ENCODE results near the gene ZNF423. TPM values are rescaled to one million over a fixed set of nuclear protein-coding genes. Genes with fewer than 3 reads are reported as not detected.

Gene ZNF423
- total RNA-seq, 1 donor from 2014 or later = 7.3 TPM

DNA sequence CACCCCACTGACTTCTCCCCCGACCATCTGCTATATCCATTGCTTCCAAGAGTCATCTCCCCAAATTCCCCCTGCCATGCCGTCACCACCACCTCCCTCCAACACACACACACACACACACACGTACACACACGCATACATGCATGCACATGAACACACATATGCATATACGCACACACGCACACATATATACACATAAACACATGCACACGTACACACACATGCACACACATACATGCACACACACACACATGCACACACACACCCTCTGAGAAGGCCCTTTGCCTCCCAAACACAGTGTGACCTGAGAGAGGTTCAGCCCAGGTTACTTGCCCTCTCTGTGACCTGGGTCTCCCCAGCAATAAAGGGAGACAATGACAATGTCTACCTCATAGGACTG is 95.1 kb downstream of the ZNF423 start:
- DNase-seq (ENCODE audit: low spot score in 2 of 2) (no peak), FAIRE-seq (no peak)

DNA sequence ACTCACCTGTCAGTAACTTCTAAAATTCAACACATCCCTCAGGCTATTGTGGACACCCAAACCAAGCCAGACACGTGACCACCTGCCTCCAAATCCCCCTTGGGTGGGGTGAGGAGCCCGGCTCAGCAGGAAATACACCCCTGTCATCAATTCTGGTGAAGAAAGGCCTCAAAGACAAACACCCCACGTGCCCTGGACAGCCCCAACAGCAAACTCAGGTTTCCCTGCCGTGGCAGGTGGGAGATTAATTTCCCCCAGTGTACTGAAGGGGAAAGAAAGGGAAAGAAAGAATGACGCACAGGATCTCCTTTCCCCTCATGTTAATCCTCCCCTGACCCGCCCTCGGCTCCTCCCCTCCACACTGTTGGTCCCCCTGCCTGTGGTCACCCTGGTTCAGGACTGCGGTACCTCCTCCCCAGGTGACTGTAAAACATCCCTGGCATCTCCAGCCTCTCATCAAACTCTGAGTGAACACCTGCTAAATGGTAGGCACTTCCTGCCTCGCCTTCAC is 98.3 kb downstream of the ZNF423 start:
- no peak for FAIRE-seq
- no peak for DNase-seq (ENCODE audit: low spot score in 2 of 2)

DNA sequence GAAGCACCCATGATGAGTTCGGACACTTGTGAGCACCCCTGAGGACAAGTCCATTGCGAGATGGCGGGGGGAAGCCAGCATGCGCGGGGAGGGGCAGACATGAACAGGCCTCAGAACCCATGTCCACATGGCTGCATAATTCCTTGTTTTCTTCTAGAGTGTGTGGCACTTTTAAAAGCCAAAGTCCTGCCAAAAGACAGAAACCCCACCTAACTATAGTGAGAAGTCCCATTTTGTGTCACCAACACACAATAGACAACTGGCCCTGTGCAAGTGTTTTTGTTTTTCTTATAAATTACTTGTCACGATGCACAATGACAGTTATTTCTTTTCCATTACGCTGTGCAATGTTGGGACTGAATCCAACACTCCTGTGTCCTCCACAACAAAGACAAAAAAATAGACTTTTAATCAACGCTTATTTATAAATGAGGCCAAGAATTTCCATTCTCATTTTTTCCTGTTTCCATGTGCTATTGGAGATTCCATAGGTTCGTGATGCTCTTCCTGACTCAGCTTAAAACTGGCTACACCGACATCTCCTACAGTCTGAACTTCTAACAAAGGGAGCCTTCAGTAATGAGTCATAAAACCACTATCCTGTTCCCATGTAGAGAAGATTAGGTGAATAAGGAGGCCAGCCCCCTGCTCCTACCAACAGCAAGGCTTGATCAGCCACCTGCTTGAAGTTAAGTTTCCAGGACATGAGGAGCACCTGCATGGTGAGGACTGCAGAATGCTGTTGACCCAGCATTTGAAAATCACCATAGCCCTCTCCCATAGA is 98.9 kb downstream of the ZNF423 start:
- DNase-seq (ENCODE audit: low spot score in 2 of 2) (no peak), FAIRE-seq (no peak)

DNA sequence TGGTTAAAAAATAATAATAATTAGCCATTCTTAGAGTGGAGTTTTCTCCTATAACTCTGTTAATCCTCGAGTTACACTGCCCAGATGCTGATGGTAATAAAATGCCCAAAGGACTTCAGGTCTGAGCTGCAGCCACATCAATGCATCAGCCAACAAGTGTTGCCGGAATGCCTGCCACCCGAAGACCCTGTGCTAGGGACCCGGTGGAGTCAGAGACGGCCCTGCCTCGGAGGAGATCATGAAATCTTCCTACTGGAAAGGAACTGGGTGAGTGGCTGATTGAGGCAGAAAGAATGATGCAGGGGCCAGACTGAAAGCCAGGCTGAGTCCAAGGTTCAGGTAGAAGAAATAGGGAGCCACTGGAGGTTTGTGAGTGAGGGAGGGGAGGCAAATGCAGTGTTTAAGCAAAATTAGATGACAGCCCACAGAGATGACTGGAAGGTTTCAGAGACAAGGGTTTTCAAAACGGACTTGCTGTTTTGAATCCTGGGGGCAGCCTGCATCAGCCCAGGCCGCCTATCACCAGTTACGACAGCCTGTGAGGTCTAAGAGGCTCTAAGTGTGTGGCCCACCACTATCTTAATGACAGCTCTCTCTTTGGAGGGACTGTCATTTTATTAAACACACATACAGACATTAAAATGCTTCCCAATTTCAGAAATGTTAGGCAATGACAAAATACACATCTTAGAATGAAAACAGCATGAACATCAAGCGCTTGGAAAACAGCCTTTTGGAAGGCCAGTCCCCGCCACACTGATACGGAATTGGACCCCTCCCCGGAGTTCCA is 100.0 kb downstream of the ZNF423 start:
- FAIRE-seq (no peak), DNase-seq (ENCODE audit: low spot score in 2 of 2) (no peak)

DNA sequence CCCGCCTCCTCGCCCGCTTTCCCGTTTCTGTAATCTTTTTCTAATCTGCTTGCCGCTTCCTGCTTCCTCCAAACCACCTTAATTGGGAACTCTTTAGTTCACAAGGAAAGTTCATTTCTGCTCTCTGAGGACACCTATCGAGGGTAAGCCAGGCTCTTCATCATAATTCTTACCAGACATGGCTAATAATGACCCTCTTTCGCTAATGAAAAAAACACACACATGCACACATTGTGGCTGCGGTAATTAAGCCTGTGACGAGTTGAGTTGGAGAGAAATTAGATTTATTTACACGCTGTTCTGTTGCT is 100.6 kb downstream of the ZNF423 start:
- DNase-seq (ENCODE audit: low spot score in 2 of 2) (peak; percentile 35 to 67), FAIRE-seq (no peak)

DNA sequence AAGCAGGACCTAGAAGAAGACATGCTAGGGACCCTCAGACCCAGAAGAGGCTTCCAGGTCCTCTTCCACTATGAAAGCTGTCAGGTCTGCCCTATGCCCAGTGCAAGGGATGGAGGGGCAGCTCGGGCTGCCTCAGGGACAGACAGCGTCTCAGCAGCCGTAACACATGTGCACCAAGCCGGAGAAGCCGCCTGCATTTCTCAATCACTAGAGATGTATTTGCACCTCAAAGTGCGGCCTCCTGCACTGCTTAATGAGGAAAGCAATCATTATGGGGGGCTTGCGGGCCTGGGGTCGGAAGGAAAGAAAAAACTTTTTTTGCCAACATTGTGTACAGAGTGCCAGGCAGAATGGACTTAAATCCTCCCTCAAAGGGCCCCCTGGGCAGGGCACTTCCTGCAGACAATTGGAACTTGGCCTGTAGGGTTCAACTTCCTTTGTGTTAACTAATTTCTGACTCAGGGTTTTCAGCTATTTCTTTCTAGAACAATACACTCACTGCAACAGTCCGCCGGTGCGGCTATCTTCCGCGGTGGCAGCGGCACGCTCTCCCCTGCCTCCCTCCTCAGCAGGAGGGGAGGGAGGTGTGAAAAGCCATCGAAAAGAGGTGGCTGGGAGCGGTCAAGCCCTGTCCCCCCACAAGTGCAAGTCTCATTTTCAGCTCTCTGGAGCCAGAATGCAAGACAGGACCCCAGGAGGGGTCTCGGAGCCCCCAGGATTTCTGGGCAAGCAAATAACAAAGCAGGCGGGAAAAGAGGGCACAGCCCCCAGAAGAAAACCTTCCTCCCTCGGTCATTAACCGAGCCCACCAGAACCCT is 101.2 kb downstream of the ZNF423 start:
- no peak for FAIRE-seq
- peak in 1 of 2 donors; percentile 44 for DNase-seq (ENCODE audit: low spot score in 2 of 2)

DNA sequence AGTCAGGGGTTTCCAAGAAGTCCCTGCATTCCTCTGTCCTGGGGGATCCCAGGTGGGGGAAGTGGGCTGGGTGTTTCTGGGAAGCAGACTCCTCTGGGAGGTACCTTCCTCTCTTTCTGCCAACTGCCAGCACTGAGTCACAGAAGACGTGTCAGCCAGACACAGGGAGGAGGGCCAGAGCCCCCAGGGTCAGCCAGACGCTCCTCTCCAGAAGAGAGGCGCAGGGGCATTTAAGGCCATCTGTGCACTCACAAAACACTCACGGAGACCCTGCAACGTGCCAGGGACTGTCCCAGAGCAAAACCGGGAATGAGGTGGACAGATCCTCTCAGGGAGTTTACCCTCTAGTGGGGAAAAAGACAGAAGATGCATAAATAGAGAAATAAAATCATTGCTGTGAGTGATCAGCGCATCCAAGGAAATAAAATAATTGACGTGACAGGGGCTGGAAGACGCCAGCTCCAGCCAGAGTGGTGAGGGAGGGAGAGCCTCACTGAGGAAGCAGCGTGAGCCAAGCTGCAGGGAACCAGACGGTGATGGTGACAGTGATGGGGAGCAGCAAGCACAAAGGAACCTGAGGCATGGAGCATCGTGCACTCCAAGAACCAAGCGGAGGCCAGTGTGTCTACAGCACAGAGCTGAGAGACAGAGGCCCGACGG is 105.4 kb downstream of the ZNF423 start:
- DNase-seq (ENCODE audit: low spot score in 2 of 2) = no peak
- no peak for FAIRE-seq

DNA sequence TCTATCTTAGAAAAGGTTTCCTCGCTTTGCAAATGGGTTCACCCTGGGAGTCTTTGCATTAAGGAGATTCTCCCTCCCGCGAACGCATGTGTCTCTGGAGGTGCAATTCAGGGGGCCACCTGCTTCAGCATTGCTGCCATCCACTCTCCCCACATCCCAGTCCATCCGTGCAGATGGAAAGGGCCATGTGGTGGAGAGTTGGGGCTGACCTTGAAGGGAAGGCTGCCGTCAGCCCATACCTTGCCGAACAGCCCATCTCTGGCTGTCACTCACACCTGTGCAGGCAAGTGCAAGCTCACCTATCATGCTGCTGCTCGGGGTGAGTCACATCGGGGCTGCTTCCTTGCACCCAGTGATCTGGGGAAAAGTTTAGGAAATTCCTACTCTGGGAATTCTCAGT is 106.1 kb downstream of the ZNF423 start:
- FAIRE-seq (no peak), DNase-seq (ENCODE audit: low spot score in 2 of 2) (no peak)

DNA sequence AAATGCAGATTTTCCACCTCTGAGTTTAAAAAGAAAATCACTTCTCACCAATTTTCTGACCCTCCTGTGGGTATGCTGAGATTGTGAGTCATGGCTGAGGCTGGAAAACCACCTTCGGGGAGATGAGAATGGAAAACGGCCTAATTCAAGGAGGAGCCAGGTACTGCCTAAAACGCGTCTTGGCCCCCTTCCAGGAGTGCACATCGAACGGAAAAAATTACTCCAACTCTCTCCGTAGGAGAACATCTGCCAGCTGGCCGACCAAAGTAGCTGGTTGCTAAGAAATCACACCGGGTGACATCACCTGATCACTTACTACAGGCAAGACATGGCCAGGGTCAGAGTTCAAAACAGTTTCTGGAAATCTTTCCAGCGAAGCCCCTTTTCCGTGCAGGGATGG is 107.6 kb downstream of the ZNF423 start:
- DNase-seq (ENCODE audit: low spot score in 2 of 2) (no peak), FAIRE-seq (no peak)

DNA sequence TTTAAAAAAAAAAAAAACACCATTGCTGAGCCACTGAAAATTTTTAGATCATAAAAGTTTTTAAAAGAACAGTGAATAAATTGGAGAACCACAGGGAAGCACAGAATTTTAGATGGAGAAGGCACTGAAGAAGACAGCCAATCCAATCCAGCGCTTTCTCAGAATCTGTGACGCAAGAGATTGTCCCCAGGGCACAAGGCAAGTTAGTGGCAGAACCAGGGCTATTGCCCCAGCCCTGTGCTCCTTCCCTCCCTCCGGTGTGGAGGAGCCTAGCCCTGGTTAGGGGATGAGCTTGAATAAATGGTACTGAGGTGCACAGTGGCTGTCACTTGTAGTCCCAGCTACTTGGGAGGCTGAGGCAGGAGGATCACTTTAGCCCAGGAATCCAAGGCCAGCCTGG is 108.3 kb downstream of the ZNF423 start:
- DNase-seq (ENCODE audit: low spot score in 2 of 2) (no peak), FAIRE-seq (no peak)

DNA sequence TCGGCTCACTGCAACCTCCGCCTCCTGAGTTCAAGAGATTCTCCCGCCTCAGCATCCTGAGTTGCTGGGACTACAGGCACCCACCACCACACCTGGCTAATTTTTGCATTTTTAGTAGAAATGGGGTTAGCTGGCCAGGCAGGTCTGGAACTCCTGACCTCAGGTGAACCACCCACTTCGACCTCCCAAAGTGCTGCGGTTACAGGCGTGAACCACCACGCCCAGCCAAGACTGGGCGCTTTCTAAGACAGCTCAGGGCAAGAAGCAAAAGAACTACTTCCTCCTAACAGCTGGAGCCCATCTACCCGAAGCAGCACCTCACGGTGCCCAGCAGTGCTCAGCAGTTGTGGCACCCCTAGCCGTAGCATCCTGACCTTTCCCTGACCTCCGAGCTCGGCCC is 109.4 kb downstream of the ZNF423 start:
- FAIRE-seq (no peak), DNase-seq (ENCODE audit: low spot score in 2 of 2) (no peak)

DNA sequence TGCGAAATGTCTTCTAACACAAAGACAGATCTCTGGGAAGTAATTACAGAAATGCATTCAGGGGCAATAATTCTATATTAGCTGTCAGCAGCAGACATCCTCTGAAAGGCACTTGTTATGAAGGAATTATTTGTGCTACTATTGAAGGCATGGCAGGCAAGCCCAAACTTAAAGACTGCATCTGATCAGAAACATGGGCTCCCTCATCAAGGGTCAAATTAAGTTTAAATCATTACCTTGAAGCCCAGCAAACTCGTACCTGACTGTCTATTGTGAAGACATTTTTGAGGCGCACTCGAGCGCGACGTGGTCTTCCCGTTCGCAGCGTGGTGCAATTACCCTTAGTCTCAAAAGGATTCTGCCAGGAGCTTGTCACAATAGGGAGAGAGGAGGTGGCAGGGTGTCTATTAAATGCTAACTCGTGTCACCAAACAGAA is 110.6 kb downstream of the ZNF423 start:
- no peak for FAIRE-seq

DNA sequence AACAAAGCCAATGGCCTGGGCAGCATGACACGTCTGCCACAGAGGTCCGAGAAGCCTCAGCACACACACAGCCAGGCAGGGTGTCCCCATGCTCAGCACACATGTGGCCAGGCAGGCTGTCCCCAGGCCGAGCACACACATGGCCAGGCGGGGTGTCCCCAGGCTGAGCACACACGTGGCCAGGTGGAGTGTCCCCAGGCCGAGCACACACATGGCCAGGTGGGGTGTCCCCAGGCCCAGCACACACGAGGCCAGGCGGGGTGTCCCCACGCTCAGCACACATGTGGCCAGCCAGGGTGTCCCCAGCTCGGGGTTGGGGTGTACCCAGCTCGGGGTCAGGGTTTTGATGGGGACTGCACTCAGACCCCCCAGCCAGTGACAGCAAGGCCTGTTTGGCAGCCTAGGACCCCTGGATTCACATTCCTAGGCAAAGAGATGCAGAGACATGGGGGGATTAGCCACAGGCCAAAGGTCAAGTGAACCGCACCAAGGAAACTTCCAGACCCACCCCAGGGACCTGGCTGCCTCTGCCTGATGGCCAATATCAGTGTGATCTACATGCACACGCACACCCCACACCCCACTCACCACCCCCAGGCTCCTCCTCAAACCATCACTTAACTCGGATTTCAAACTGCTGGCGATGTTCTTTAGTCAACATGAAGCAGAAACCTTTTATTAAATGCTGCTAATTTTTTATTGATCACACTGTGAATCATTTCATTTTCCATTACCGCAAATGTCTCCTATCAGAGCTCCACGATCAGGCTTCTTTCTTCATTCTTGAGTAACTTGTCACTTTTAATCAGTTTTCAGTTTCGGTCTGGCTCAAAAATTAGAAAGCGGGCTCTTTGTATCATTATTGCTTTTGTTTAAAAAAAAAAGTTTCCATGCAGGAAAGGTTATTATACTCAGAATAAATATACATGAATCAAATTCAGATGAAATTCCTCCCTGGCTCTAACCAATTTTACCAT is 111.4 kb downstream of the ZNF423 start:
- no peak for FAIRE-seq

More for the DNA sequence above, 110.6 kb downstream of the ZNF423 start:
- no peak for DNase-seq (ENCODE audit: low spot score in 2 of 2)

DNA sequence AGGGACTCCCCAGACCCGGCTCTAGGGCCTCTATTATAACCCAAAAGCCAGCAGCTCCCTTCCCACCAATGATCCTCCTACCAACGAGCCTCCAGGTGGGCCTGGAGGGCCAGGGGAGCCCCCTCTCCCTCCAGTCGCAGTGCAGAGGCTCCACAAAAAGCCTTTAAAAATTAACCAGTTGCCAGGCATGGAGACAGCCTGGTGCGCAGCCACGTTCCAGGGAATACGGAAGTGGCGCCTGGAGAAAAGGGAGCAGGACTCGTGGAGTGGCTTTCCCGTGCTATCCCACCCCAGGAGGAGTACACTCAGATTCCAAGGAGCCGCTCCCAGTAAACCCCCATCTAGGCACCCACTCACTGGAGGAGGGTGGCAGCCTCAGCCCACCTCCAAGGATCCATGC is 112.3 kb downstream of the ZNF423 start:
- DNase-seq (ENCODE audit: low spot score in 2 of 2) (no peak), FAIRE-seq (no peak)

More for the DNA sequence above, 111.4 kb downstream of the ZNF423 start:
- no peak for DNase-seq (ENCODE audit: low spot score in 2 of 2)

DNA sequence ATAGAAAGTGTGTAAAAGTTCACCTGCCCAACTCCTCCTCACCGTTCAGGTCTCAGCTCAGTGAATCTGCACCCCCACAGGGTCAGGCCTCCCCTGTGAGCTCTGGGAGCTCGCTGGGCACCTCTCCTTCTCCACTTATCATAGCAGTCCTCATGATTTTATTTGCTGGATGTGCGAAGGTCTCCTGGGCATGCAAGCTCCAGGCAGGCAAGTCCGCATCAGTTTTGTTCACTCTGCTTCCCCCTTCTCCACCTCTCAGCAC is 112.8 kb downstream of the ZNF423 start:
- FAIRE-seq (no peak), DNase-seq (ENCODE audit: low spot score in 2 of 2) (no peak)

DNA sequence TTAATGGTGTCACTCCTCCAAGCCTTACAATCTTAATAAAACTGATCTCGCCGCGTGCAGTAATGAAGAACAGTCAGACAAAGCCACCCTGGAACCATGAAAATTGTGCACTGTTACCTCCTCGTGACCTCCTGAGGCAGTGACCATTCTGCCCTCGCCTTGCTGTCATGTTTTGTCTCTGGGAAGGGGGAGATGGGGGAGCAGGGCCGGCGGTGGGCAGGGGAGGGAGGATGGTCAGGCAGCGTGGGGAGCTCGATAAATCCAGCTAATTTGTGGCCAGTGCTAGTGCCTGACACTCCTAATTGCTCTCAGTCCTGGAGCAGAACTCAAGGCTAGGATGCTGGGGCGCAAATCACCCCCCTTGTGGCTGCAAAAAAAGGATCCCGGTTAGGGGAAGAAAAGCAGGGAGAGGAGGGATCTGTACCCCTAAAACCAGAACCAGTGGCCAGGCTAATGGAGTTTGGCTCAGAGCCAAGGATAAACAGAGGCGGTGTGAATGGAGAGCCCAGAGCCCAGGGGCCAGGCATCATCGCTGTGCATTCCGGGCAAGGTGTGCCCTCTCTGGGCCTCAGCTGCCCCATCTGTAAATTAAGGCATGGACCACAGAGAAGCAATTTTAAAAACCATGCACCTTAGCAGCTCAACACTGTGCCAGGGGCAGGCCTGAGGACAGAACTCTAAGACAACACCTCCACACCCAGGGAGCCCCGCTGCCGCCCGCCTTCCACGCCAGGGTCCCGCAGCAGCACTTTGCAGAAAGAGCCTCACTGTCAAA is 113.3 kb downstream of the ZNF423 start:
- FAIRE-seq (no peak), DNase-seq (ENCODE audit: low spot score in 2 of 2) (no peak)

DNA sequence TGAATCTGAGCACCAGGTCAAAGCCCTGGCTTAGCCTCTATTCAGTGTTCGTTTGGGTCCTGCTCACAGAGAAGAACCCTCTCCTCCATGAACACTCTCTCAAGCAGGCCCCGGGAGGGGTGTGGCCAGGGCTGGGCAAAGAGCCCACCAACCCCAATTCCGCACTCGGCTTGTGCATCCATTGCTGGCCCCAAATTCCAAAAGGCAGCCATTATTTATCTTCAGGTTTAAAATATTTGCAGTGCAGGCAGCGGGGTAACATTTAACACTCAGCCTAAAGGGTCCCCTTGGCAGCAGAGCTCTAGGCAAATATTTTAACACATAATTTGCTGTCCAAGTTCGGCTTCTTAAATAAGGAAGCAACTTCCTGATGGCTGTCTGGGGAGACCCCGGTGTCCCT is 115.7 kb downstream of the ZNF423 start:
- DNase-seq (ENCODE audit: low spot score in 2 of 2) (no peak), FAIRE-seq (no peak)

DNA sequence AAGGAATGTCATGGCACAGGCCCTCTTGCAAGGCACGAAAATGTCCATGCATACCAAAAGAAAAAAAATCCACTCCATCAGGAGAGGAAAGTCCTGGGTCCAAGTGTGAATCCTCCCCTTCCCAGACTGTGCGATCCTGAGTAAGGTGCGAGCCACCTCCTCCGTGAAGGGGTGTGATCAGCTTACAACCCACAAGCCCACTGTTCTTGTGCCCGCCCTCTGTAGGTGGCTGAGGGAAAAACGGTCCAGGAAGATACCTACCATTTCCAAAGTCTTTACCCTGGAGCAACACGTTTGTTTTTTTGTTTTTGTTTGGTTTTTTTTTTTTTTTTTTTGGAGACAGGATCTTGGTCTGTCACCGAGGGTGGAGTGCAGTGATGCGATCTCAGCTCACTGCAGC is 116.5 kb downstream of the ZNF423 start:
- DNase-seq (ENCODE audit: low spot score in 2 of 2) = no peak
- no peak for FAIRE-seq

DNA sequence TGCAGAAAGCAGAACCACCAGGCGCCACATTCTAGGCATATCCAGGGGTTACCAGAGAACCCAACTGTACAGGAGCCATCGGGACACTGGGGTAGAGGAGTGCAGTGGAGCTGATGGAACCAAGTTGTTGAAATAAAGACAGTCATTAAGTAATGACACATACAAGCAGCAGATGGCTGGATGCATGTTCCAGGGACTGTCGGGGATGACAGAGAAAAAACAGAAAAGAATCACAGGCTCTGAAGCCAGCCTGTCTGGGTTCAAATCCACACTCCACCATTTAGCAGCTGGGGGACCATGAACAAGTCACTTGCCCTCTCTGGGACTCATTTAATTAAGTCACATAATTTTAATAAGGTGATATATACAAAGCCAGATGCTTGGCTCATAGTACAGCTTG is 117.1 kb downstream of the ZNF423 start:
- FAIRE-seq (no peak), DNase-seq (ENCODE audit: low spot score in 2 of 2) (no peak)
